ENCODE measurements around the gene TUBA4A. TPM values are rescaled to one million over a fixed set of nuclear protein-coding genes. Genes with fewer than 3 reads are reported as not detected.
A peak's percentile ranks its signal among the peaks of the same experiment; 100 is the strongest.

Gene TUBA4A
- total RNA-seq, 1 experiment from 2014 or later = 7.7 TPM

GRCh38 chr2:219228911-219229304, 24.8 kb downstream of the TUBA4A start:
- DNase-seq = no peak
- Histone ChIP-seq H3K27me3 (no peaks in the 10 kb centered on the region), H3K9me3 (no peaks in the 10 kb centered on the region), H3K4me3 (peak overlapping the region; percentile 74), H3K36me3 (peaks cover 57% of the 10 kb centered on the region)

- no peak for DNase-seq
- peaks cover 57% of the 10 kb centered on the region for H3K36me3 ChIP-seq
Measured at GRCh38 chr2:219228041-219228910, 25.4 kb downstream of the TUBA4A start.

GRCh38 chr2:219225350-219225749, 28.4 kb downstream of the TUBA4A start:
- no peak for DNase-seq
- Histone ChIP-seq H3K4me3 (no peak overlapping the region), H3K27me3 (no peaks in the 10 kb centered on the region), H3K36me3 (peaks cover 54% of the 10 kb centered on the region), H3K9me3 (no peaks in the 10 kb centered on the region)

More at GRCh38 chr2:219228041-219228910, 25.4 kb downstream of the TUBA4A start:
- Histone ChIP-seq H3K4me3 (peak overlapping the region; percentile 74), H3K27me3 (no peaks in the 10 kb centered on the region), H3K9me3 (no peaks in the 10 kb centered on the region)

- H3K36me3 ChIP-seq = peaks cover 62% of the 10 kb centered on the region
- H3K9me3 ChIP-seq = no peaks in the 10 kb centered on the region
- no peak overlapping the region for H3K4me3 ChIP-seq
- H3K27me3 ChIP-seq = no peaks in the 10 kb centered on the region
- DNase-seq = no peak
Measured at GRCh38 chr2:219223831-219224610, 29.7 kb downstream of the TUBA4A start.

- H3K9me3 ChIP-seq = no peaks in the 10 kb centered on the region
- H3K36me3 ChIP-seq = peaks cover 55% of the 10 kb centered on the region
- DNase-seq = no peak
- H3K4me3 ChIP-seq = no peak overlapping the region
- no peaks in the 10 kb centered on the region for H3K27me3 ChIP-seq
Measured at GRCh38 chr2:219221957-219222518, 31.7 kb downstream of the TUBA4A start.

GRCh38 chr2:219220652-219221402, 32.9 kb downstream of the TUBA4A start:
- no peaks in the 10 kb centered on the region for H3K27me3 ChIP-seq
- H3K36me3 ChIP-seq = peaks cover 59% of the 10 kb centered on the region
- no peaks in the 10 kb centered on the region for H3K9me3 ChIP-seq
- H3K4me3 ChIP-seq = no peak overlapping the region
- DNase-seq = no peak

- peaks cover 61% of the 10 kb centered on the region for H3K36me3 ChIP-seq
- H3K4me3 ChIP-seq = no peak overlapping the region
- no peak for DNase-seq
- no peaks in the 10 kb centered on the region for H3K27me3 ChIP-seq
- H3K9me3 ChIP-seq = no peaks in the 10 kb centered on the region
Measured at GRCh38 chr2:219219784-219220532, 33.8 kb downstream of the TUBA4A start.

GRCh38 chr2:219218732-219219701, 34.7 kb downstream of the TUBA4A start, which contains the start of gene ABCB6:
ABCB6 (minus strand) TSS chr2:219218958; CDS start chr2:219218673, 285 bp downstream.
- peak; percentile 98 for DNase-seq
- Histone ChIP-seq H3K9me3 (no peaks in the 10 kb centered on the region), H3K36me3 (peaks cover 61% of the 10 kb centered on the region), H3K27me3 (no peaks in the 10 kb centered on the region), H3K4me3 (peak within 1 kb of the TSS; percentile 47)

GRCh38 chr2:219218217-219218731, 35.4 kb downstream of the TUBA4A start:
- Histone ChIP-seq H3K9me3 (no peaks in the 10 kb centered on the region), H3K4me3 (peak overlapping the region; percentile 47), H3K27me3 (no peaks in the 10 kb centered on the region), H3K36me3 (peaks cover 61% of the 10 kb centered on the region)
- peak; percentile 96 for DNase-seq

- no peak overlapping the region for H3K4me3 ChIP-seq
- DNase-seq = no peak
- H3K27me3 ChIP-seq = no peaks in the 10 kb centered on the region
- peaks cover 73% of the 10 kb centered on the region for H3K36me3 ChIP-seq
- H3K9me3 ChIP-seq = no peaks in the 10 kb centered on the region
Measured at GRCh38 chr2:219216535-219216915, 37.2 kb downstream of the TUBA4A start.

GRCh38 chr2:219215871-219216534, 37.7 kb downstream of the TUBA4A start:
- no peak for DNase-seq

GRCh38 chr2:219214786-219215185, 38.9 kb downstream of the TUBA4A start:
- Histone ChIP-seq H3K36me3 (peaks cover 67% of the 10 kb centered on the region), H3K4me3 (no peak overlapping the region), H3K27me3 (no peaks in the 10 kb centered on the region), H3K9me3 (no peaks in the 10 kb centered on the region)
- no peak for DNase-seq

More at GRCh38 chr2:219215871-219216534, 37.7 kb downstream of the TUBA4A start:
- no peaks in the 10 kb centered on the region for H3K27me3 ChIP-seq
- no peak overlapping the region for H3K4me3 ChIP-seq
- H3K9me3 ChIP-seq = no peaks in the 10 kb centered on the region
- H3K36me3 ChIP-seq = peaks cover 68% of the 10 kb centered on the region

- Histone ChIP-seq H3K9me3 (no peaks in the 10 kb centered on the region), H3K27me3 (no peaks in the 10 kb centered on the region), H3K4me3 (no peak overlapping the region), H3K36me3 (peaks cover 65% of the 10 kb centered on the region)
- DNase-seq = no peak
Measured at GRCh38 chr2:219214141-219214540, 39.6 kb downstream of the TUBA4A start.

GRCh38 chr2:219213486-219214071, 40.1 kb downstream of the TUBA4A start:
- no peaks in the 10 kb centered on the region for H3K27me3 ChIP-seq
- H3K36me3 ChIP-seq = peaks cover 69% of the 10 kb centered on the region
- no peak overlapping the region for H3K4me3 ChIP-seq
- DNase-seq = no peak
- no peaks in the 10 kb centered on the region for H3K9me3 ChIP-seq

Measured in MG63 (cell line).